Endothelial cell of umbilical vein (primary cell): Measurements from ENCODE around the gene MED16.

Source experiments
- EZH2 ChIP-seq: IDR thresholded peaks from 2 replicates; pipeline ENCODE4 v1.6.1; 2012; ENCODE audit warnings: borderline replicate concordance, low read depth, mild to moderate bottlenecking, moderate library complexity, low read length, inconsistent platforms; ENCODE audit not compliant: severe bottlenecking
- FOS ChIP-seq: IDR thresholded peaks from 2 replicates; pipeline ENCODE4 v1.6.1; 2011; ENCODE audit warnings: mild to moderate bottlenecking, low read length, moderate library complexity, borderline replicate concordance; ENCODE audit not compliant: insufficient read depth
- GATA2 ChIP-seq: IDR thresholded peaks from 2 replicates; pipeline ENCODE4 v1.7.0; 2011; ENCODE audit warnings: low read depth, mild to moderate bottlenecking, moderate library complexity, mixed read lengths, low read length; ENCODE audit not compliant: insufficient read length, insufficient read depth
- JUN ChIP-seq: IDR thresholded peaks from 2 replicates; pipeline ENCODE4 v1.6.1; 2011; ENCODE audit warnings: borderline replicate concordance, low read depth; ENCODE audit not compliant: insufficient read length, insufficient read depth
- MYC ChIP-seq: IDR thresholded peaks from one replicate; pipeline ENCODE4 v1.6.1; 2011; ENCODE audit warnings: mild to moderate bottlenecking, low read depth, low read length
- POLR2A ChIP-seq: IDR thresholded peaks from 2 replicates; pipeline ENCODE4 v1.6.1; 2012; ENCODE audit warnings: low read depth, mild to moderate bottlenecking, control low read depth, low read length
- POLR2AphosphoS5 ChIP-seq: IDR thresholded peaks from 2 replicates; pipeline ENCODE4 v1.6.1; 2012; ENCODE audit warnings: low read depth, mild to moderate bottlenecking, control low read depth, low read length, moderate library complexity; ENCODE audit not compliant: insufficient read depth
- TF ChIP-seq, protein P1 (sequence below), 2 donors: IDR thresholded peaks; 1 replicate in 1 of 2; 2 replicates in 1 of 2; pipeline ENCODE4 v1.5.1; 2011; ENCODE audit warnings: low read length in 2 of 2, mild to moderate bottlenecking in 2 of 2, moderate library complexity in 2 of 2, control low read depth in 1 of 2, inconsistent platforms in 1 of 2, low read depth in 1 of 2; ENCODE audit not compliant: insufficient read depth in 1 of 2; ENCODE audit errors: extremely low read depth in 1 of 2
- TF ChIP-seq, protein P2 (sequence below): IDR thresholded peaks from 2 replicates; pipeline ENCODE4 v1.6.1; 2011; ENCODE audit not compliant: insufficient read depth, insufficient read length

DNA sequence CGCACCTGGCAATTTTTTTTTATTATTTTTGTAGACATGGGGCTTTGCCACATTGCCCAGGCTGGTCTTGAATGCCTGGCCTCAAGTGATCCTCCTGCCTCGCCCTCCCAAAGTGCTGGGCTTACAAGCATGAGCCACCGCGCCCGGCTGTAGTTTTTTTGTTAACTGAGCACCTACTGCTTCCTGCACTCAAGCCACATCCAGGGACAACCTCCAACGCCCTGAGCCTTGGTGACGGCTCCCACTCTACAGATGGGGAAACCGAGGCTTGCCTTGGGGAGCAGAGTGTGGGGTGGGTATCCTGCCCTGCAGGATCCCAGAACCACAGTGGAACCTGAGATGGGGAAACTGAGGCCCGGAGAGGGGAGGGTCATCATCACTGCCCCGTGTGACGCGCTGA, 37.8 kb downstream of the MED16 start:
- TF ChIP-seq POLR2A (no peak), MYC (no peak), EZH2 (no peak), POLR2AphosphoS5 (no peak), JUN (no peak), GATA2 (no peak), FOS (no peak)
- TF ChIP-seq, protein P1, sequence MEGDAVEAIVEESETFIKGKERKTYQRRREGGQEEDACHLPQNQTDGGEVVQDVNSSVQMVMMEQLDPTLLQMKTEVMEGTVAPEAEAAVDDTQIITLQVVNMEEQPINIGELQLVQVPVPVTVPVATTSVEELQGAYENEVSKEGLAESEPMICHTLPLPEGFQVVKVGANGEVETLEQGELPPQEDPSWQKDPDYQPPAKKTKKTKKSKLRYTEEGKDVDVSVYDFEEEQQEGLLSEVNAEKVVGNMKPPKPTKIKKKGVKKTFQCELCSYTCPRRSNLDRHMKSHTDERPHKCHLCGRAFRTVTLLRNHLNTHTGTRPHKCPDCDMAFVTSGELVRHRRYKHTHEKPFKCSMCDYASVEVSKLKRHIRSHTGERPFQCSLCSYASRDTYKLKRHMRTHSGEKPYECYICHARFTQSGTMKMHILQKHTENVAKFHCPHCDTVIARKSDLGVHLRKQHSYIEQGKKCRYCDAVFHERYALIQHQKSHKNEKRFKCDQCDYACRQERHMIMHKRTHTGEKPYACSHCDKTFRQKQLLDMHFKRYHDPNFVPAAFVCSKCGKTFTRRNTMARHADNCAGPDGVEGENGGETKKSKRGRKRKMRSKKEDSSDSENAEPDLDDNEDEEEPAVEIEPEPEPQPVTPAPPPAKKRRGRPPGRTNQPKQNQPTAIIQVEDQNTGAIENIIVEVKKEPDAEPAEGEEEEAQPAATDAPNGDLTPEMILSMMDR (IDR thresholded peaks at IDR 0.05; ENCODE audit: extremely low read depth in 1 of 2, insufficient read depth in 1 of 2, low read depth in 1 of 2, low read length in 2 of 2), result no peak
- TF ChIP-seq, protein P2, sequence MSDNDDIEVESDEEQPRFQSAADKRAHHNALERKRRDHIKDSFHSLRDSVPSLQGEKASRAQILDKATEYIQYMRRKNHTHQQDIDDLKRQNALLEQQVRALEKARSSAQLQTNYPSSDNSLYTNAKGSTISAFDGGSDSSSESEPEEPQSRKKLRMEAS, result no peak
